Trophoblast cell (in vitro differentiated cells and primary cell): ENCODE data around the gene IL1RAPL1.

Experiments used
- DNase-seq, 2 donors: peaks; one replicate each; pipeline ENCODE4 v3.0.0-alpha.2; 2016
- H2AFZ ChIP-seq: 2 replicates; pipeline ENCODE4 v1.6.1; 2013; ENCODE audit warnings: low read length, moderate library complexity, mild to moderate bottlenecking; ENCODE audit not compliant: insufficient read depth, poor library complexity
- H2AK5ac ChIP-seq: 2 replicates; pipeline ENCODE4 v1.6.1; 2013; ENCODE audit warnings: mild to moderate bottlenecking, low read length
- H2BK120ac ChIP-seq: 2 replicates; pipeline ENCODE4 v1.6.1; 2013; ENCODE audit warnings: low read length, mild to moderate bottlenecking, moderate library complexity; ENCODE audit not compliant: insufficient read depth, poor library complexity
- H2BK12ac ChIP-seq: 2 replicates; pipeline ENCODE4 v1.6.1; 2013; ENCODE audit warnings: mild to moderate bottlenecking, low read length, moderate library complexity
- H2BK5ac ChIP-seq: 2 replicates; pipeline ENCODE4 v1.6.1; 2013; ENCODE audit warnings: low read length, low read depth, moderate library complexity, mild to moderate bottlenecking; ENCODE audit not compliant: poor library complexity
- H3K14ac ChIP-seq: 2 replicates; pipeline ENCODE4 v1.6.1; 2013; ENCODE audit warnings: mild to moderate bottlenecking, low read length
- H3K18ac ChIP-seq: 2 replicates; pipeline ENCODE4 v1.6.1; 2013; ENCODE audit warnings: mild to moderate bottlenecking, low read length
- H3K23ac ChIP-seq: 2 replicates; pipeline ENCODE4 v1.6.1; 2013; ENCODE audit warnings: low read length
- H3K27ac ChIP-seq: 2 replicates; pipeline ENCODE4 v1.5.1; 2013; ENCODE audit warnings: low read depth, mild to moderate bottlenecking, inconsistent platforms, low read length, moderate library complexity
- H3K27me3 ChIP-seq: 2 replicates; pipeline ENCODE4 v1.6.1; 2013; ENCODE audit warnings: inconsistent platforms, mild to moderate bottlenecking, low read length, moderate library complexity; ENCODE audit not compliant: insufficient read depth
- H3K36me3 ChIP-seq, 2 experiments: 1 replicate in 1 of 2; 2 replicates in 1 of 2; pipeline ENCODE4 v1.6.1; 2013; ENCODE audit warnings: low read length in 2 of 2, mild to moderate bottlenecking in 2 of 2, moderate library complexity in 1 of 2; ENCODE audit not compliant: insufficient read depth in 2 of 2, control insufficient read depth in 1 of 2
- H3K4ac ChIP-seq: 2 replicates; pipeline ENCODE4 v1.6.1; 2013; ENCODE audit warnings: low read depth, mild to moderate bottlenecking, low read length, moderate library complexity
- H3K4me1 ChIP-seq, 2 experiments: 1 replicate in 1 of 2; 2 replicates in 1 of 2; pipeline ENCODE4 v1.6.1; 2013; ENCODE audit warnings: low read length in 2 of 2, mild to moderate bottlenecking in 2 of 2, moderate library complexity in 1 of 2; ENCODE audit not compliant: insufficient read depth in 2 of 2, control insufficient read depth in 1 of 2
- H3K4me2 ChIP-seq: 2 replicates; pipeline ENCODE4 v1.6.1; 2013; ENCODE audit warnings: inconsistent platforms, mild to moderate bottlenecking, low read length, moderate library complexity
- H3K4me3 ChIP-seq: 2 replicates; pipeline ENCODE4 v1.5.1; 2013; ENCODE audit warnings: mild to moderate bottlenecking, low read depth, low read length, inconsistent platforms
- H3K79me1 ChIP-seq: one replicate; pipeline ENCODE4 v1.6.1; 2013; ENCODE audit warnings: low read length
- H3K79me2 ChIP-seq: 2 replicates; pipeline ENCODE4 v1.6.1; 2013; ENCODE audit warnings: low read length, mild to moderate bottlenecking; ENCODE audit not compliant: control insufficient read depth, insufficient read depth, poor library complexity
- H3K9ac ChIP-seq: 2 replicates; pipeline ENCODE4 v1.6.1; 2013; ENCODE audit warnings: mild to moderate bottlenecking, low read length
- H3K9me3 ChIP-seq: 2 replicates; pipeline ENCODE4 v1.6.1; 2013; ENCODE audit warnings: low read depth, mild to moderate bottlenecking, control low read depth, inconsistent platforms, low read length; ENCODE audit not compliant: insufficient read depth
- H4K12ac ChIP-seq: 2 replicates; pipeline ENCODE4 v1.6.1; 2013; ENCODE audit warnings: low read depth, mild to moderate bottlenecking, low read length, moderate library complexity
- H4K8ac ChIP-seq: 2 replicates; pipeline ENCODE4 v1.6.1; 2013; ENCODE audit warnings: low read depth, mild to moderate bottlenecking, low read length, moderate library complexity
- H4K91ac ChIP-seq: one replicate; pipeline ENCODE4 v1.6.1; 2013; ENCODE audit warnings: low read depth, mild to moderate bottlenecking, low read length, moderate library complexity
- WGBS: extraction: QIAGEN DNeasy Blood & Tissue Kit; methylation state at CpG from one replicate; pipeline ENCODE4 v1.1.7; 2013; ENCODE audit warnings: missing lambda C conversion rate; ENCODE audit not compliant: insufficient read length, insufficient coverage; ENCODE audit errors: extremely low coverage; 5-methylcytosine and 5-hydroxymethylcytosine counted together

Gene IL1RAPL1

DNA sequence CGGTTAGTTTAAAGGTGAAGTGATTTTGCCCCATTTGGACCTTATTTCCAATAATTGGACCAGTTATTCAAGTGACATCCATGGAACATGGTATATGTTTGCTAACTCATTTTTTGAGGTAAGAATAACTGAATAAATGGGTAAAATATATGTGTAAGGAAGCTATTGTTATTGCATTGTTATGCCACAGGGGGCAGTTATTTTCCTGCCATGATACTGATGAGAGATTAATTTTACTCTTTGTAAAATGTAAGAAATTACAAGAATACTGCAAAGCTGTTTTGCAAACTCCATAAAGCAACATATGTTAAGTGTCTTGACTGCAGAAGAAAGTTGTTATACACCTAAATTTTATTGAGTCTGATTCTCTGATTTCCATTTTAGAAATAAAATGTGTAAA, 114.0 kb downstream of the IL1RAPL1 start:
- no peaks in the 10 kb centered on the region for H3K79me1 ChIP-seq
- no peak overlapping the region for H2BK12ac ChIP-seq
- H2BK5ac ChIP-seq, result no peak overlapping the region
- no peak overlapping the region for H3K18ac ChIP-seq
- H4K8ac ChIP-seq, result no peak overlapping the region
- no peaks in the 10 kb centered on the region for H3K27me3 ChIP-seq
- DNase-seq, result no peak
- H2BK120ac ChIP-seq, result no peak overlapping the region
- no peaks in the 10 kb centered on the region for H3K79me2 ChIP-seq
- no peak overlapping the region for H2AFZ ChIP-seq
- H3K9ac ChIP-seq, result no peak overlapping the region
- no CpG with 5 or more reads among the region's 1 CpG for WGBS
- H3K4me1 ChIP-seq, result no peaks in the 10 kb centered on the region
- H4K12ac ChIP-seq, result no peak overlapping the region
- H3K36me3 ChIP-seq, result no peaks in the 10 kb centered on the region
- H2AK5ac ChIP-seq, result no peak overlapping the region
- no peak overlapping the region for H3K4me2 ChIP-seq
- H3K14ac ChIP-seq, result no peak overlapping the region
- H3K27ac ChIP-seq, result no peak overlapping the region
- no peaks in the 10 kb centered on the region for H3K9me3 ChIP-seq
- no peak overlapping the region for H3K4me3 ChIP-seq
- no peak overlapping the region for H3K23ac ChIP-seq
- H3K4ac ChIP-seq, result no peak overlapping the region
- H4K91ac ChIP-seq, result no peak overlapping the region

DNA sequence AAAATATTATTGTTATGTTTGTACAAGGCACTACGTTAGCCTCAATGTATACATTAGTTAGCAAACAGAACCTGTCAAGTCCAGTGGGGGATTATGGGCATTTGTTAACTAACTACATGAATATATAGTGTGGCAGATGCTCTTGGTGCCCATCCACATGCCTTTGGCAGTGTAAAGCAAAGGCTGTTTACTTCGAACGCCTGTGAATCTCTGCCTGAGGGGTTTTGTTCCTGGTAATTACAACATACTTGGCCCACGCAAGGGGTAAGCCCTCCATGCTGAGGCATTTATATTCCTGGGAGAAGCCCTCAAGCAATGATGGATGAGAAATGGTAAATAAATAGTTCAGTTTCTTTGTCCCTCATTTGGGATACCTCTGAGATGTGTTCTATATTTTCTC, 119.7 kb downstream of the IL1RAPL1 start:
- WGBS, result no CpG with 5 or more reads among the region's 4 CpGs
- Histone ChIP-seq H3K9ac (no peak overlapping the region), H4K8ac (no peak overlapping the region), H3K27ac (no peak overlapping the region), H2AK5ac (no peak overlapping the region), H3K27me3 (no peaks in the 10 kb centered on the region), H2BK120ac (no peak overlapping the region), H3K36me3 (no peaks in the 10 kb centered on the region), H3K4me3 (no peak overlapping the region), H3K79me2 (no peaks in the 10 kb centered on the region), H2BK12ac (no peak overlapping the region), H3K4ac (no peak overlapping the region), H3K79me1 (no peaks in the 10 kb centered on the region), H2AFZ (no peak overlapping the region), H3K18ac (no peak overlapping the region), H3K4me2 (no peak overlapping the region), H3K9me3 (no peaks in the 10 kb centered on the region), H3K23ac (no peak overlapping the region), H4K12ac (no peak overlapping the region), H4K91ac (no peak overlapping the region), H3K14ac (no peak overlapping the region), H2BK5ac (no peak overlapping the region), H3K4me1 (no peaks in the 10 kb centered on the region)
- DNase-seq, result no peak

DNA sequence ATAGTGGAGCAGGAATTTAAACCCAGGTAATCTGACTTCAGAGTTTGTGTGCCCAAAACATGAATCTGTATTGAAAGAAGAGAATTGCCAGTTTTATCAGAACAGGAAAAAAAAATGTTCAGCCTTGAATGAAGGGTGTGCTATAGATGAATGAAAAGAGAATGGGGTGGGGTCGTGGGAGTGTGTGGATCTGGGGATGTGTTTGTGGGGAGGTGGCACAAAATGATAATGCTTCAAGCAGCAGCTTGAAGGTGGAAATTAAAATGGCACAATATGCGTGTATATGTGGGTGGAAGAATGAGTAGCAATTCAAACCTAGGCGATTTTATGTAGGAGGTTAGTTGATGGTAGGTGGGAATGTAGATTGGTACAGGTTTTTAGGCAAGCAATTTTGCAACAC, 122.2 kb downstream of the IL1RAPL1 start:
- Histone ChIP-seq H3K9ac (no peak overlapping the region), H3K23ac (no peak overlapping the region), H3K4me2 (no peak overlapping the region), H3K14ac (no peak overlapping the region), H2BK12ac (no peak overlapping the region), H3K4me1 (no peaks in the 10 kb centered on the region), H3K36me3 (no peaks in the 10 kb centered on the region), H3K27me3 (no peaks in the 10 kb centered on the region), H3K27ac (no peak overlapping the region), H3K79me2 (no peaks in the 10 kb centered on the region), H3K9me3 (no peaks in the 10 kb centered on the region), H2AK5ac (no peak overlapping the region), H2BK120ac (no peak overlapping the region), H4K12ac (no peak overlapping the region), H3K4ac (no peak overlapping the region), H2AFZ (no peak overlapping the region), H4K91ac (no peak overlapping the region), H3K18ac (no peak overlapping the region), H2BK5ac (no peak overlapping the region), H4K8ac (no peak overlapping the region), H3K4me3 (no peak overlapping the region), H3K79me1 (no peaks in the 10 kb centered on the region)
- no peak for DNase-seq
- 100% methylated on average over 2 of the region's 3 CpGs for WGBS

DNA sequence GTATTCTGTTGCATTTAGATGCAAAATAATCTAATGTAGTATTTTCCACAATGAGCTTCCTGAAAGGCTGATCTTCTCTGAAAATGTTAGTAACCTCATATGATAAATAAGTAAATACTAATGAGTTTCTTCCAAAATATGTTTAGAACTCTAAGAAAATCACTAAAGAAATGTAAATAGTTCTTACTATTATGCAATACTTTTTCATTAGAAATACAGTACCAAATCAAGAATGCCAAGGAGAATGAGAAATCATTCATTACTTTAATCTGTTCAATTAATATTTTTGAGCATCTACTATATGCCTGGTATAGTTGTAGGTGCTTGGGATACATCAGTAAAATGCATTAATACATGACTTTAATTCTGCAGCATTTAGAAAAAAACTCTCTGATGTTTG, 130.6 kb downstream of the IL1RAPL1 start:
- H4K8ac ChIP-seq, result no peak overlapping the region

More for the DNA sequence above, 130.6 kb downstream of the IL1RAPL1 start:
- H3K4me2 ChIP-seq, result no peak overlapping the region
- H3K9me3 ChIP-seq, result no peaks in the 10 kb centered on the region
- H2AK5ac ChIP-seq, result no peak overlapping the region
- DNase-seq, result no peak
- no peak overlapping the region for H2BK5ac ChIP-seq
- H3K9ac ChIP-seq, result no peak overlapping the region
- H3K23ac ChIP-seq, result no peak overlapping the region
- H3K4me3 ChIP-seq, result no peak overlapping the region
- no peak overlapping the region for H2BK12ac ChIP-seq
- H4K12ac ChIP-seq, result no peak overlapping the region
- no peak overlapping the region for H3K4ac ChIP-seq
- H3K27ac ChIP-seq, result no peak overlapping the region
- H3K14ac ChIP-seq, result no peak overlapping the region
- H3K18ac ChIP-seq, result no peak overlapping the region
- H3K4me1 ChIP-seq, result no peaks in the 10 kb centered on the region
- no peaks in the 10 kb centered on the region for H3K79me2 ChIP-seq
- no peak overlapping the region for H2AFZ ChIP-seq
- no peaks in the 10 kb centered on the region for H3K79me1 ChIP-seq
- no peak overlapping the region for H2BK120ac ChIP-seq
- no peaks in the 10 kb centered on the region for H3K27me3 ChIP-seq
- H4K91ac ChIP-seq, result no peak overlapping the region
- H3K36me3 ChIP-seq, result no peaks in the 10 kb centered on the region
